HG02798 (cell line): ENCODE measurements around the gene NOL4L.

ENCODE experiments used
- ATAC-seq: cut with Tn5 transposase; IDR thresholded peaks from one replicate; pipeline ENCODE4 v1.9.1; 2021; ENCODE audit warnings: mild to moderate bottlenecking; ENCODE audit not compliant: unreplicated experiment, poor library complexity

Gene NOL4L

GRCh38 chr20:32528905-32529670, 56.0 kb downstream of the NOL4L start:
- no peak for ATAC-seq

DNA sequence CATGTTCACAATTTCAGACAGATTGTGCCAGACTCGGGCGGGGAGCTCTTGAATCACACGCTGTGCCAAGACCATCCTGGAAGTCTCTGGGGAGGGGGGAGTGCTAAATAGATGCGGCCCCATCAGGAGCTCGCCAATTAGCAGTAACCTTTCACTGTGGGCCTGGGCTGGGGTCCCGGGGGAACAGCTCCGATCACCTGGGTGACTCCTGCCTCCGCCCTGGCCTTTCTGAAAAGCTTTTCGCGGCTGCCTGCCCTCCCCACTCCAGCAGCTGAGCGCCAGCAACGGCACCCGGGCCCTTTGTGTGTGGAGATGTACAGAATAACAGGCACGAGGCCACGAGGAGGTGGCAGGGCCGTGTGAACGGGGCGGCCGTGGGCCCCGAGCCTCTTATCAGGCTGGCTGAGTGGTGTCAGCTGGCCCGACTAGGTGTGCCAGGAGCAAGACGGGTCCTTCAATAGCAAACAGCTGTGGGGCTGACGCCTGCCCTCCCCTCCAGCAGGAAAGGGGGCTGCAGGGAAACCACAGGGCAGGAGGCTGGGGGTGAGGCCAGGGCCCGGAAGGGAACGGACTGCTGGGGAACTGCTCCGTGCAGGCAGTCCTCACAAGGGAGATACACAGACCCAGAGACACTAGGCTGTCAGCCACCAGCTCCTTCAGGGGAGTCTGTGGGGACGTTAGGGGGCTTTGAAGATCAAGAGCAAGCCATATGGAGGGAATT, 56.8 kb downstream of the NOL4L start:
- ATAC-seq = no peak

GRCh38 chr20:32527447-32528055, 57.6 kb downstream of the NOL4L start:
- ATAC-seq = no peak

GRCh38 chr20:32527052-32527446, 58.1 kb downstream of the NOL4L start:
- no peak for ATAC-seq

DNA sequence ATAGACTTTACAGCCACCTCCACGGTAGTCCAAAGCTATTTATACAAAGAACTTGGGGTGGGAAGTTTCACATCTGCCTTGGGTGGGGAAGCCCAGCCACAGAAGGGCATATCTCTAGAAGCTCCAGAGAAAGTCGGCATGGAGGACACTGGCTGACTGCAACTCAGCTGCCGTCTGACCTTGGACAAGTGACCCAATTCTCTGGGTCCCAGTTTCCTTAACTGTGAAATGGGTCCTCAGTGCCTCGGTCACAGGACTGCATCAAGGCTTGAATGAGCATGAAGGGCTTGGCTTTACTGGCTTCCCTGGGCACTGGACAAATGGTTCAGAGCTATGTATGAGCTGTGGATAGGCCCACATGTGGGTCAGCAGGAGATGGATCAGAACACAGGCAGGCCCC, 58.6 kb downstream of the NOL4L start:
- ATAC-seq = no peak

DNA sequence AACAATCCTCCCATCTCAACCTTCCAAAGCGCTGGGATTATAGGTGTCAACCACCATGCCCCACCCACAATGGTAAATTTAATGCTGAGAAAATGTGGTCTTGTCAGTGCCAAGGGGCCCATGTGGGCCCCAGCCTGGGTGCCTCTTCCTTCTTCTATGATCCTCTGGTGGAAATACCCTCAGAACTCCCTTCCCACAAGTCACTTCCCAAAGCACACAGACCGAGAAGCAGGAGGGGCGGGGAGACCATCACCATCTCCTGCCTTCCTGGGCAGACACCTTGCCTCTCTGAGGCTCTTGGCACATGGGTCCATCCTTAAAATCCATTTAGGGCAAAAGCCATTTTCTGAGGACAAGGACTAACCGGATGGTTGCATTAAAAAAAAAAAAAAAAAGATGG, 59.0 kb downstream of the NOL4L start:
- ATAC-seq = no peak

DNA sequence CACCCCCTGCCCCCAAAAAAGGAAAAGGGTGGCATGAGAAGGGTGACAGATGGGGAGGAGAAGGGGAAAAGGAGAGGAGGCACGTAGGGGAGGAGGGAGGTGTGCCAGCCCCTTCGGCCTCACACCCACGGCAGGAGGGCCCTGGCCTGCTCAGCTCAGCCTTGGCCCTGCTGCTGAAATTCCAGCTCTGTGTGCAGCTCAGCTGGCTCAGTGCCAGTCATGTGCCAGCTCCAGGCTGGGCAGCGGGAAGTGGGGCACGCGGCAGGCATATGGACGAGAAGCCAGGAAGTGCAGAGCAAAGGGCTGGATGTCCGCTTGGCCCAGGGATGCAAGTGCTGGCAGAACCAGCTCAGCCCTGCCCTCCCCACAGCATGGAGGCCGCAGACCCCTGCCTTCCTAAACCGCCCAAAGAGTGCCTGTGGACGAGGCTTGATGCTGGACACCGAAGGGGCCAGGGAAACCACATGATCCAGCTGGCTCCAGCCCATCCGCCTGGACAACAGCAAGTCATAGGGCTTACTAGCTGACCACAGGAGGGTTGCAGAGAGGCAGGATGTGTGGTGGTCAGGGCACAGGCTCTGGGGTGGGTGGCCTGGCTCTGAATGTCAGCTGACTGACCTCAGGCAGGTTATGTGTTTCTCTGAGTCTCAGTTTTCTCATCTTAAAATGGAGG, 60.2 kb downstream of the NOL4L start:
- ATAC-seq = no peak

GRCh38 chr20:32523613-32524213, 61.4 kb downstream of the NOL4L start:
- ATAC-seq = no peak

DNA sequence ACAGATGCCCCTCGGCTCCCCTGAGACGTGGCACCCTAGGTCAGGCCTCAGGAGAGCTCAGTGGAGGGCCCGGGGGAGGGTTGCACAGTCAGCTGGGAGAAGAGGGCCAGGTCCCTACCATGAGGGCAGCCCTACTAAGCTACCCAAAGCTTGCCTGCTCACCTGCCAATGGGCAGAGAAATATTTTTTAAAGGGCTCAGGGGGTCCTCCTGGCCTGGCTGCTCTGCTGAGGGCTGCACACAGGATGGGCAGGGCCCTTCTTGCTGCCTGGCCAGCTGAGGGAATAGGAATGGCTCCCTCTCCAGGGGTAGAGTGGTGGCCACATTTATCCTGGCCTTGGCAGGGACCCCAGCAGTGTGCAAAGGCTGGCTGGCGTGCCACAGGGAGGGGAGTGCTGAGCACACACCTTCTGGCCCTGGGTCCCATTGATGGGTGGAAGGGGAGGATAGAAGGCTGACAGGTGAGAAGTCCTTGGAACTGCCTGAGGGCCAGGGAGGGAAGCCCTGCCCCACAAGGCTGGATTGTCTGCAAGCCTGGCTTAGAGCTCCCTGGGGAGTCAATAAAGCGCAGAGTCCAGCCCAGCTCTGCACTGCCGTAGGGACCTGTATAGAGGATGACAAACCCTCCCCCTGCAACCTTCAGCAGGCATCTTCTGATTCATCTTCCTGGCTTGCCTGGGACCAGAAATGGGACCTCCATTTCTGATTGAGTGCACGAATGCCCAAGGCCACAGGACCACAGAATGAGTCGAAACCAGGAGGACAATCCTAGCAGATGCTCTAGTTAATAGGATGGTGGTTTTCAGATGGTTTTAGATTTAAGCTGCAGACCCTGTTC, 62.1 kb downstream of the NOL4L start:
- ATAC-seq = no peak

DNA sequence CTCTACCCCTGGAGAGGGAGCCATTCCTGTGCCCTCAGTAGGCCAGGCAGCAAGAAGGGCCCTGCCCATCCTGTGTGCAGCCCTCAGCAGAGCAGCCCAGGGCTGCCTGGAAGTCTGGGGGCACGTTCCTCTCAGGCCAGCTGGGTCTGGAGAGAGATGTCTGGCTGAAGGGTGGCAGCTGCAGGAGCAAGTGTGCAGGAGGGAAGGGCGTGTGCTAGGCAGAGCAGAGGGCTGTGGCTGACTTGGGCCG, 62.7 kb downstream of the NOL4L start:
- no peak for ATAC-seq

- no peak for ATAC-seq
Observed at GRCh38 chr20:32521780-32522525, 63.2 kb downstream of the NOL4L start.

DNA sequence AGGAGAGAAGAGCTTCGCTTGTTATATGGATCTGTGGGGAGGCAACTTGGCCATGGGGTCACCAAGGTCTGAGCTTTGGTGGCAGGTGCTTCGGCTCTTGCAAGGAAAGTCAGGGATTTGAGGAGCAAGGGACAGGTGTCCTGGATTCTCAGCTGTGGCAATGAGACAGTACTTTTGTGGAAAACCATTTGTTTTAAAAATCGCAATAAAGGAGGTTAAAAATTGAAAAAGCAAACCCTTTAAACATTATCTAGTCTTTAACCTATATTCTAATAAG, 64.3 kb downstream of the NOL4L start:
- no peak for ATAC-seq

DNA sequence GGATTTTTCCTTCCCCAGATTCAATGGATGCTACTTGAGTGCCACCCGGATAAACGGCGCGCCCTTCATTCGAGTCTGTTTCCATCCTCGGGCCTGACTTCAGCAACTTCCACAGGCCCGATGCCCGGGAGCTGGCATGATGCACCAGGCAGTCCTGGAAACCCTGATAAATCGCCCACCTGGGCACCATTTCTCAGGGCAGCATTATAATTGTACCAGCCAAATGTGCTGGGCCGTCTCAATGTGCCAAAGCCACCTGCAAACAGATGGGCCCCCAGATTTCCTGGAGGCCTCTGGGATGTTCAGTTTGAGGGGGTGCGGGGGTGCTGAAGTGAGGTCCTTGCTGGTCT, 65.8 kb downstream of the NOL4L start:
- ATAC-seq = no peak

DNA sequence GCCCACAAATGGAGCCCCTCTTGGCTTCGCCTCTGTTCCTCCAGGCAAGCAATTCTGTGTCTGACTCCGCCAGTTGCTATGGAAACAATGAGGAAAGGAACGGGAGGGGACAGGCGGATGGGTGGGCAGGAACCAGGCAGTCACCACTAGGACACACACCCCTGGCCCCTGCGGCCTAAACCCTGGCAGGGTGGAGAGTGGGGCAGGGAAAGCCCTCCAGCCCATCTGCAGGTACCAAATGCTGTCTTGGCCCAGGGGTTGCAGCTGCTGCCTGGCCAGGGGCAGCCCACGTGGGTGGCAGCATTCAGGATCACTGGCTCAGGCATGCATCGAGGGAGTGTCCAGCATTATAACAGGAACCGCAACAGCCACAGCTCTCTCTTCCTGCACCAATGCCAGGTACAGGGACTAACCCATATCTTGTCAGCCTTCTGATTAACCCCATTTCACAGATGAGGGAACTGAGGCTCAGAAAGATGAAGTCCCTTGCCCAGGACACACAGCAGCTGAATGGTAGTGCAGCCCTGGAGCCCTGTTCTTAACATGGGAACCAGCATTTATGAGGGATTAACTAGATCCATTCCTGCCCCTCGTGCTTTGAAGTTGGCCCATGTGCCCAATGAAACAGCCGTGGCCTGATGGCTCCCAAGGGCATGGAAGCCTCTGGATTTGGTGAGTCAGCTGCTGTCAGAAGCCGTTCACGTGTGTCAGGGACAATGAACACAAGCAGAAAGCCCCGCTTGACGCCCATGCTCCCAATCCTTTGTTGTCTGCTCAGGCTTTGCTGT, 66.3 kb downstream of the NOL4L start:
- ATAC-seq = no peak

DNA sequence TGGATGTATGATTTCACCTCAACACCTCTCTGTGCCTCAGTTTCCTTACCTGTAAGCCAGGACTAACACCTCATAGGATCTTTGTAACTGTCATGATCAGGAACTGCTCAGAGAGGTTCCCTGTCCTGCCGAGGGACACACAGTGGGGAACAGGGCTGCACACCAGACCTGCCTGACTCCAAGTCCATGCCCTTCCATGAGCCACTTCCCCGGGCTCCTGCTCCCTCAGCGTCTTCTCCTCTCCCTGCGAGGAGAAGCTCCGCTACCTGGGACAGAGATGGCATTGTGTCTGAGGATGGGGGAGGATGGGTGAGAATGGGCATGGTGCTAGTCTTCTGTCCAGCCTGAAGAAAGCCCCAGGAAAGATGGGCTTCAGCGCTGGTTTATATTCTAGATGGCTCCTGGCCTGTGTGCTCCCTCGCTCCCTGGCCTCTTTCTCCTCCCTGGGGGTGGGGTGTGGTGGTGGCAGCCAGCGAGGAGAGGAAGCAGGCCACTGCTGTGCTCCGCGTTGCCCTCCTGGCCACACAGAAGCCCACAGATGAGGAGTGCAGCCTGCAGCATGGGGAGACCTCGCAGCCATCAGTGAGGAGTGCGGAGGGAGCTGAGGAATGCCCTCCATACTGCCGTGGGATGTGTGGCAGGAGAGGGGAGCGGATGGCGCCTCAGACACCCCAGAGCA, 67.1 kb downstream of the NOL4L start:
- ATAC-seq = no peak

DNA sequence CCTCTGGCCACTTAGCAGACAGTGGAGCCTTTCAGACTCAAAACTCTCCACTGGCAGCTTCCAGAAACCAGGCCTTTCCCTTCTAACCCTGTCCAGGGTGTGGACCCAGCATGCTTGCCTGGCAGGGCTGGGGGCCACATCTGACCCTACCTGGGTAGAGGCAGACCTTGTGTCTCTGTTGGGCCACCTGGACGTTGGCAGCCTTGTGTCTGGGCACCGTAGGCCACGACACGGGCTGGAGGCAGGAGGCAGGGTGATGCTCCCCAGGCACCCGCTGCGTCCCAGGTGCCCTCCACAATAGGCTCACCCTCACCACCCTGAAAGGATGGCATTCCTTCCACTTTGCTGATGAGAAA, 67.6 kb downstream of the NOL4L start:
- ATAC-seq = no peak

DNA sequence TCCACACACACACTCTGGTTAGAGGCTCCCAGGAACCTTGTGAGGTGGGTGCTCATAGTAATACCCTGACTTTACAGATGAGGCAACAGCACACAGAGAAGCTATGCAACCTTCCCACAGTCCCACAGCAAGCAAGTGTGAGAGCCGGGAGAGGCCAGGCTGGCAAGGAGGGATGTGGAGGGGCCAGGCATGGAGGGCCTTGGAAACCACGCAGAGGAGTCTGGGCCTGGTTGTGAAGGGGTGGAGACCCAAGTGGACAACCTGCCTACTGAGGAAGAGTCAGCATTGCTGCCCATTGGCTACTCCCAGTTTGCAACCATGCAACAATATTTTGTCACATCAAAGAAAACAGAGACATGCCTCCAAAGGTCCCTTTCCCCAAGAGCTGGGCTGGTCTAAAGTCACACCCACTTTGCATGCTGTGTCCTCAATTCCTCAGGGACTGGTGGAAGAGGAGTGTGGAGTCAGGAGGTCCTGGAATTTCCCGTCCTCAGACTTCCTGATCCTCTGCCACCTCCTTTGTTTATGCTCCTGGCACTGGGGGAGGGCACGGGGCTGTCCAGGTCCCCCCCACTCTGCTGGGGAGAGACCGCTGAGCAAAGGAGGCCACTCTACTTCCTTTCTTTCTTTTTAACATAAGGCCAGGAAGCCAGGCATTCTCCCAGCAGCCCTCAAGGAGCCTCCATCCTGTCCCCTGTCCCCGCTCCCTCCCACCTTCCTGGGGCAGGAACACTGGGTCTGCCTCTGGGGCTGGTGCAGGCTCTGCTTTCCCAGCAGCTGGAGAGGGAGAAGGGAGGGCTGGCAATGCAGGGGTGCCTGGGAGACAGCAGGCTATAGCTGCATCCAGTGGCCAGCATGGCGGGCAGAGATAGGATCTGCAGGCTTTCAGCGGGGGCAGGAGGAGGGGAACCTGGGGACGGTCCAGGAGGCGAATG, 68.3 kb downstream of the NOL4L start:
- no peak for ATAC-seq
